Sigmoid colon (tissue), 7 donors: ENCODE data around the gene GMNN. TPM values are rescaled to one million over a fixed set of nuclear protein-coding genes. Genes with fewer than 3 reads are reported as not detected.

Experiments used
- DNase-seq: peaks from one replicate; pipeline ENCODE4 v3.0.0-alpha.2; 2019
- H3K27ac ChIP-seq, 4 donors: fragments of 200-600 bp; sonication (generic); one replicate each; pipeline ENCODE4 v1.5.1; 2016 to 2019; ENCODE audit warnings: mild to moderate bottlenecking in 1 of 4
- H3K27me3 ChIP-seq, 3 donors: fragments of 200-600 bp; sonication (generic); one replicate each; pipeline ENCODE4 v1.5.1; 2019; ENCODE audit warnings: mild to moderate bottlenecking in 1 of 3
- H3K36me3 ChIP-seq, 4 donors: fragments of 200-600 bp; sonication (generic); one replicate each; pipeline ENCODE4 v1.5.1; 2016 to 2019
- H3K4me1 ChIP-seq, 4 donors: fragments of 200-600 bp; sonication (generic); one replicate each; pipeline ENCODE4 v1.5.1; 2017 to 2019
- H3K4me3 ChIP-seq, 4 donors: fragments of 200-600 bp; sonication (generic); one replicate each; pipeline ENCODE4 v1.5.1; 2017 to 2019; ENCODE audit warnings: mild to moderate bottlenecking in 2 of 4, moderate library complexity in 1 of 4
- H3K9me3 ChIP-seq, 4 donors: fragments of 200-600 bp in 3 of 4; sonication (generic) in 3 of 4; one replicate each; pipeline versions ENCODE4 v1.5.1 to v1.6.1; 2013 to 2019
- CTCF ChIP-seq, 4 experiments: fragments of 450-650 bp in 3 of 4; fragments of 200-600 bp in 1 of 4; IDR thresholded peaks; one replicate each; pipeline ENCODE4 v1.5.1; 2016 to 2019; ENCODE audit warnings: antibody characterized with exemption in 4 of 4, mild to moderate bottlenecking in 3 of 4, moderate library complexity in 2 of 4
- EP300 ChIP-seq, 4 donors: sonication (generic); formaldehyde crosslinking; IDR thresholded peaks; one replicate each; pipeline ENCODE4 v1.6.1; 2017; ENCODE audit warnings: antibody characterized with exemption in 4 of 4
- POLR2A ChIP-seq, 2 donors: fragments of 450-650 bp; IDR thresholded peaks; one replicate each; pipeline ENCODE4 v1.6.1; 2016; ENCODE audit warnings: antibody characterized with exemption in 2 of 2, mild to moderate bottlenecking in 2 of 2, moderate library complexity in 2 of 2
- POLR2AphosphoS5 ChIP-seq, 4 donors: sonication (generic); formaldehyde crosslinking; IDR thresholded peaks; one replicate each; pipeline ENCODE4 v1.6.1; 2017; ENCODE audit warnings: antibody characterized with exemption in 4 of 4
- WGBS, 2 donors: extraction: QIAGEN DNeasy Blood & Tissue Kit; methylation state at CpG; one replicate each; pipeline ENCODE4 v1.1.7; 2013; 5-methylcytosine and 5-hydroxymethylcytosine counted together
- intact Hi-C: fragments of 100-400 bp; cut with DNase I; formaldehyde crosslinking; loops from one replicate; pipeline ENCODE4 v1.15.1; 2023
- polyA plus RNA-seq, 3 donors: library from polyadenylated mRNA; stranded (reverse); fragments of 200-250 nt; gene quantifications; one replicate each; pipeline ENCODE4 v1.2.3, GENCODE V29; 2013
- total RNA-seq, 4 donors: library from RNA; depleted of rRNA; stranded (reverse); fragments of >200 nt; gene quantifications; one replicate each; pipeline ENCODE4 v1.1.0, GENCODE V29; 2016
- donor health status: healthy with polysubstance abuse.
- donor health status: Bipolar disorder and iron deficiency.
- donor health status: healthy.

GMNN gene
- total and polyA plus RNA-seq, 7 donors: 4.4 to 71.7 (median 9.7) TPM

GRCh38 chr6:24831771-24832716, 57.3 kb downstream of the GMNN start:
- no peak for DNase-seq
- no peak overlapping the region for H3K4me3 ChIP-seq
- H3K9me3 ChIP-seq: no peaks in the 10 kb centered on the region
- intact Hi-C loops: no loop called here
- H3K4me1 ChIP-seq: peaks cover 0 to 5% (median 2%) of the 10 kb centered on the region in 4 donors
- 80 to 84% methylated on average over 10 of the region's 10 CpGs for WGBS, 2 donors
- H3K27ac ChIP-seq: no peak overlapping the region
- no peaks in the 10 kb centered on the region for H3K27me3 ChIP-seq
- peaks cover 0 to 11% (median 0%) of the 10 kb centered on the region in 4 donors for H3K36me3 ChIP-seq
- TF ChIP-seq EP300 (IDR thresholded peaks at IDR 0.05): no peak
- no peak for TF ChIP-seq POLR2A (IDR thresholded peaks at IDR 0.05)

- no peak for DNase-seq
- H3K27me3 ChIP-seq: no peaks in the 10 kb centered on the region
- TF ChIP-seq EP300 (IDR thresholded peaks at IDR 0.05) (no peak), CTCF (IDR thresholded peaks at IDR 0.05) (no peak)
- no peak overlapping the region for H3K4me3 ChIP-seq
- H3K4me1 ChIP-seq: peaks cover 0 to 5% (median 2%) of the 10 kb centered on the region in 4 donors
- 94 to 97% methylated on average over 1 of the region's 1 CpG for WGBS, 2 donors
- no peaks in the 10 kb centered on the region for H3K9me3 ChIP-seq
- intact Hi-C loops: no loop called here
- no peak overlapping the region for H3K27ac ChIP-seq
- peaks cover 0 to 3% (median 0%) of the 10 kb centered on the region in 4 donors for H3K36me3 ChIP-seq
Measured at GRCh38 chr6:24832794-24833193, 58.1 kb downstream of the GMNN start.

DNA sequence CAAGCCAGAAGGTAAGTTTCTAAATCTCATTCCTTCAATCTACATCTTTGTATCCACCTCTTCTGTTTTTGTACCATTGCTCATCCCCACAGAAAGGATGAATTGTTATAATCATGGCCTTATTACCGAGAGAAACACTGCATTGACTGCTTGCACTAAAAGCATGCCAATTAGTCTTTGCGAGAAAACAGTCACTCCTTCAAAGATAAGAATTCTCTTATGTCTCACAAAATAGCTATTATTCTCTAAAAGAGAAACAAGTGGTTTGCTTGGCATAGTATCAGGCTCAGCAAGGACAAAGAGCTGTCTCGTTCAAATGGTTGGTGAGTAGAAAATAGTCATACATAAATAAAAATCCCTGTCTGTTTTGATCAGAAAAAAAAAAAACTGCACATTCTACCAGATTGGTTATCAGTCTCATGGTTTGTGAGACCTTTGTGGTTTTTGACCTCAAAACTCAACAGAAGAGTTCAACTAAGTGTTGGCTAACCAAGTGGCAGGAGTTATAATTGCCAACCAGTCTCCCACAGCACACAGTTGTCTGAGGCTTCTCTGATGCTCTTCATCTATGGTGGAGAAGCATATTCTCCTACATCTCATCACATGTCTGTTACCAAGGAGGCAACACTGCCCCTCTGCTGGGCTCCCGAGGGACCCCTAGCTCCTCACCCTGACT, 59.1 kb downstream of the GMNN start:
- Histone ChIP-seq H3K4me3 (no peak overlapping the region), H3K27ac (no peak overlapping the region), H3K27me3 (no peaks in the 10 kb centered on the region), H3K9me3 (no peaks in the 10 kb centered on the region), H3K4me1 (peaks cover 0 to 5% (median 2%) of the 10 kb centered on the region in 4 donors), H3K36me3 (no peaks in the 10 kb centered on the region)
- DNase-seq: no peak
- intact Hi-C loops: no loop called here
- TF ChIP-seq POLR2AphosphoS5 (IDR thresholded peaks at IDR 0.05) (no peak), CTCF (IDR thresholded peaks at IDR 0.05) (no peak), POLR2A (IDR thresholded peaks at IDR 0.05) (no peak), EP300 (IDR thresholded peaks at IDR 0.05) (no peak)
- WGBS, 2 donors: 89 to 91% methylated on average over 4 of the region's 4 CpGs

Other genes with a start within 250 kb of the GMNN start
- under 1 TPM; 0.16 to 0.71 (median 0.48) TPM for gene KIAA0319, start 128.7 kb upstream of the GMNN start, total RNA-seq
- gene KIAA0319, start 128.7 kb upstream of the GMNN start, polyA plus RNA-seq: under 1 TPM in 2 of 3 donors, not detected in 1; under 0.01 to 0.60 TPM
- gene TDP2, start 108.0 kb upstream of the GMNN start, total RNA-seq: 10 to 100 TPM; 30.4 to 67.6 (median 48.2) TPM
- 100 to 1,000 TPM; 125 to 543 (median 421) TPM for gene TDP2, start 108.0 kb upstream of the GMNN start, polyA plus RNA-seq
- gene ACOT13, start 107.9 kb upstream of the GMNN start, total RNA-seq: 10 to 100 TPM in 1 of 4 donors, 1 to 10 TPM in 3; 5.3 to 11.8 (median 9.2) TPM
- gene ACOT13, start 107.9 kb upstream of the GMNN start, polyA plus RNA-seq: 10 to 100 TPM; 23.0 to 48.6 (median 48.1) TPM
- 10 to 100 TPM; 27.0 to 34.2 (median 32.3) TPM for gene C6orf62, start 55.8 kb upstream of the GMNN start, total RNA-seq
- gene C6orf62, start 55.8 kb upstream of the GMNN start, polyA plus RNA-seq: 10 to 100 TPM; 30.6 to 60.9 (median 37.9) TPM
- not detected for gene ARMH2, start 24.0 kb downstream of the GMNN start, total RNA-seq
- under 1 TPM in 1 of 3 donors, not detected in 2; 0.10 TPM for gene ARMH2, start 24.0 kb downstream of the GMNN start, polyA plus RNA-seq
- gene RIPOR2, start 161.0 kb downstream of the GMNN start, total RNA-seq: 10 to 100 TPM in 1 of 4 donors, 1 to 10 TPM in 3; 6.1 to 10.9 (median 6.7) TPM
- 10 to 100 TPM in 1 of 3 donors, 1 to 10 TPM in 2; 1.6 to 29.7 (median 1.8) TPM for gene RIPOR2, start 161.0 kb downstream of the GMNN start, polyA plus RNA-seq